Measurements from ENCODE around the gene GUCY2D. TPM values are rescaled to one million over a fixed set of nuclear protein-coding genes. Genes with fewer than 3 reads are reported as not detected.

The GUCY2D gene
- polyA plus RNA-seq, 1 donor = not detected

GRCh38 chr17:8063761-8064534 lies 61.5 kb downstream of the GUCY2D start:
- no peak for DNase-seq (ENCODE audit: low read depth)

- DNase-seq (ENCODE audit: low read depth) = no peak
These were observed 62.2 kb downstream of the GUCY2D start for GRCh38 chr17:8064561-8065019.

- DNase-seq (ENCODE audit: low read depth) = no peak
These were observed 64.7 kb downstream of the GUCY2D start for GRCh38 chr17:8066841-8067775.

- DNase-seq (ENCODE audit: low read depth) = no peak
These were observed 65.4 kb downstream of the GUCY2D start for GRCh38 chr17:8067806-8068205.

- no peak for DNase-seq (ENCODE audit: low read depth)
These were observed 66.5 kb downstream of the GUCY2D start for GRCh38 chr17:8068736-8069586.

GRCh38 chr17:8069587-8069860 lies 67.1 kb downstream of the GUCY2D start:
- DNase-seq (ENCODE audit: low read depth) = no peak

Other genes starting within 250 kb of the GUCY2D start
- gene KDM6B, start 168.4 kb upstream of the GUCY2D start, polyA plus RNA-seq (ENCODE audit: insufficient read length) = 15.4 TPM
- 23.0 TPM for gene TMEM88, start 147.5 kb upstream of the GUCY2D start, polyA plus RNA-seq (ENCODE audit: insufficient read length)
- gene NAA38, start 145.1 kb upstream of the GUCY2D start, polyA plus RNA-seq (ENCODE audit: insufficient read length) = 54.2 TPM
- 7.2 TPM for gene CYB5D1, start 144.6 kb upstream of the GUCY2D start, polyA plus RNA-seq (ENCODE audit: insufficient read length)
- 66.1 TPM for gene CHD3, start 113.8 kb upstream of the GUCY2D start, polyA plus RNA-seq (ENCODE audit: insufficient read length)
- gene RNF227, start 86.3 kb upstream of the GUCY2D start, polyA plus RNA-seq (ENCODE audit: insufficient read length) = 2.5 TPM
- gene KCNAB3, start 72.8 kb upstream of the GUCY2D start, polyA plus RNA-seq (ENCODE audit: insufficient read length) = 4.6 TPM
- 86.8 TPM for gene TRAPPC1, start 70.7 kb upstream of the GUCY2D start, polyA plus RNA-seq (ENCODE audit: insufficient read length)
- 31.0 TPM for gene CNTROB, start 70.4 kb upstream of the GUCY2D start, polyA plus RNA-seq (ENCODE audit: insufficient read length)
- 0.59 TPM for gene ALOX15B, start 36.4 kb downstream of the GUCY2D start, polyA plus RNA-seq (ENCODE audit: insufficient read length)
- not detected for gene ALOX12B, start 85.1 kb downstream of the GUCY2D start, polyA plus RNA-seq (ENCODE audit: insufficient read length)
- not detected for gene ALOXE3, start 115.9 kb downstream of the GUCY2D start, polyA plus RNA-seq (ENCODE audit: insufficient read length)
- 0.08 TPM for gene HES7, start 121.5 kb downstream of the GUCY2D start, polyA plus RNA-seq (ENCODE audit: insufficient read length)
- 59.2 TPM for gene PER1, start 149.8 kb downstream of the GUCY2D start, polyA plus RNA-seq (ENCODE audit: insufficient read length)
- 61.9 TPM for gene VAMP2, start 160.3 kb downstream of the GUCY2D start, polyA plus RNA-seq (ENCODE audit: insufficient read length)
- gene TMEM107, start 173.8 kb downstream of the GUCY2D start, polyA plus RNA-seq (ENCODE audit: insufficient read length) = 5.7 TPM
- gene BORCS6, start 187.6 kb downstream of the GUCY2D start, polyA plus RNA-seq (ENCODE audit: insufficient read length) = 4.9 TPM
- 12.9 TPM for gene AURKB, start 208.0 kb downstream of the GUCY2D start, polyA plus RNA-seq (ENCODE audit: insufficient read length)
- gene CTC1, start 245.4 kb downstream of the GUCY2D start, polyA plus RNA-seq (ENCODE audit: insufficient read length) = 10.9 TPM
- 20.8 TPM for gene PFAS, start 246.7 kb downstream of the GUCY2D start, polyA plus RNA-seq (ENCODE audit: insufficient read length)